ENCODE measurements around the gene GCA. TPM values are rescaled to one million over a fixed set of nuclear protein-coding genes. Genes with fewer than 3 reads are reported as not detected.

Gene GCA
- total RNA-seq = 9.5 and 10.6 TPM in 2 replicates

GRCh38 chr2:162343824-162344616 is at the start of gene GCA:
Gene GCA, plus strand, starts transcription at chr2:162344132. Its CDS starts 117 bp downstream, at chr2:162344249.

GRCh38 chr2:162318328-162319180 is 25.4 kb upstream of the GCA start, which contains the start of gene IFIH1:
Gene IFIH1, minus strand, starts transcription at chr2:162318684. Its CDS starts 377 bp downstream, at chr2:162318307.

Other genes with a start within 250 kb of the GCA start
- not detected in 2 replicates for gene GCG, start 191.9 kb upstream of the GCA start, total RNA-seq
- gene FAP, start 100.7 kb upstream of the GCA start, total RNA-seq = 91.9 and 141 TPM in 2 replicates
- gene IFIH1, start 25.4 kb upstream of the GCA start, total RNA-seq = 5.5 and 8.0 TPM in 2 replicates

All from aortic smooth muscle cell (primary cell).